K562 (cell line): ENCODE measurements around the gene ZBTB2. TPM values are rescaled to one million over a fixed set of nuclear protein-coding genes. Genes with fewer than 3 reads are reported as not detected.
A peak's percentile ranks its signal among the peaks of the same experiment; 100 is the strongest.

ENCODE experiments used
- ATAC-seq: fragments of 200-7000 bp; cut with Tn5 transposase; 3 replicates; pipeline ENCODE4 v1.9.1; 2020; ENCODE audit warnings: moderate library complexity
- BruUV-seq: library from RNA; stranded (reverse); fragments of 400-500 nt; replicated peaks from 2 replicates; lab custom pipeline; 2021; lab: Mats Ljungman, UMichigan
- CTCF ChIA-PET: fragments of 300-600 bp; formaldehyde crosslinking; extraction: SDS; loops from one replicate; lab custom pipeline; 2021; ENCODE audit warnings: low intra/inter-chr PET ratio; lab: Yijun Ruan, JAX
- POLR2A ChIA-PET: fragments of 300-600, 350-650 bp; sonication (Branson Sonifier 250); formaldehyde crosslinking; extraction: SDS; loops from one replicate; lab custom pipeline; 2021; ENCODE audit warnings: antibody characterized with exemption, inconsistent platforms; lab: Yijun Ruan, JAX
- DNase-seq, 4 experiments: peaks; one replicate each; pipeline versions ENCODE4 v3.0.0 to v3.0.0-alpha.2; 2011 to 2018; ENCODE audit warnings: low spot score in 3 of 4, mixed read lengths in 3 of 4; ENCODE audit errors: extremely low read depth in 1 of 4
- FAIRE-seq: peaks from 2 replicates; lab custom pipeline; 2011; peaks lifted over from hg19 to GRCh38; lab: Jason Lieb, UNC
- H2AFZ ChIP-seq: 2 replicates; pipeline ENCODE4 v1.6.0; 2011; ENCODE audit warnings: low read depth, low read length, control low read depth, inconsistent platforms
- H3K27ac ChIP-seq: fragments of 200-600 bp; 3 replicates; pipeline ENCODE4 v1.8.0; 2011; ENCODE audit warnings: low read depth, mild to moderate bottlenecking, control low read depth, inconsistent platforms, low read length, moderate library complexity, mixed read lengths; ENCODE audit errors: extremely low read depth
- H3K27me3 ChIP-seq, 2 experiments: fragments of 300-600 bp in 1 of 2; 2 replicates in 1 of 2; 3 replicates in 1 of 2; pipeline versions ENCODE4 v1.6.0 to v1.8.0; 2011; ENCODE audit warnings: inconsistent platforms in 2 of 2, low read length in 2 of 2, mild to moderate bottlenecking in 1 of 2, mixed read lengths in 1 of 2, moderate library complexity in 1 of 2; ENCODE audit not compliant: control insufficient read depth in 2 of 2, insufficient read depth in 2 of 2
- H3K36me3 ChIP-seq: fragments of 300-600 bp; 3 replicates; pipeline ENCODE4 v1.8.0; 2011; ENCODE audit warnings: mild to moderate bottlenecking, low read length, inconsistent platforms; ENCODE audit not compliant: control insufficient read depth, insufficient read depth
- H3K4me1 ChIP-seq, 2 experiments: fragments of 200-600 bp in 1 of 2; replicated peaks in 1 of 2; 2 replicates in 1 of 2; 3 replicates in 1 of 2; pipeline versions ENCODE4 v1.5.1 to v1.8.0; 2011; ENCODE audit warnings: inconsistent platforms in 2 of 2, low read length in 2 of 2, mild to moderate bottlenecking in 1 of 2, mixed read lengths in 1 of 2, moderate library complexity in 1 of 2; ENCODE audit not compliant: control insufficient read depth in 2 of 2, insufficient read depth in 2 of 2
- H3K4me2 ChIP-seq: 2 replicates; pipeline ENCODE4 v1.6.1; 2011; ENCODE audit warnings: low read length, control low read depth, inconsistent platforms, mixed read lengths; ENCODE audit not compliant: insufficient read depth
- H3K4me3 ChIP-seq: fragments of 200-600 bp; sonication (generic), shearing (Covaris generic); 2 replicates; pipeline ENCODE4 v1.5.1; 2016; ENCODE audit warnings: control low read depth, inconsistent platforms
- H3K79me2 ChIP-seq: fragments of 200-600 bp; 3 replicates; pipeline ENCODE4 v1.8.0; 2011; ENCODE audit warnings: low read length, inconsistent platforms; ENCODE audit not compliant: control insufficient read depth, insufficient read depth
- H3K9ac ChIP-seq, 2 experiments: 2 replicates each; pipeline versions ENCODE4 v1.6.0 to v1.6.1; 2011; ENCODE audit warnings: low read depth in 2 of 2, low read length in 2 of 2, control low read depth in 1 of 2, inconsistent platforms in 1 of 2, mild to moderate bottlenecking in 1 of 2, mixed read lengths in 1 of 2; ENCODE audit not compliant: insufficient read depth in 1 of 2
- H3K9me1 ChIP-seq: one replicate; pipeline ENCODE4 v1.6.0; 2011; ENCODE audit warnings: inconsistent platforms, mild to moderate bottlenecking, low read length, moderate library complexity; ENCODE audit not compliant: control insufficient read depth, insufficient read depth
- H3K9me3 ChIP-seq: replicated peaks from 2 replicates; pipeline ENCODE4 v1.5.1; 2011; ENCODE audit warnings: low read depth, low read length, inconsistent platforms; ENCODE audit not compliant: control insufficient read depth, insufficient read depth
- H4K20me1 ChIP-seq: replicated peaks from 2 replicates; pipeline ENCODE4 v1.6.1; 2011; ENCODE audit warnings: low read length, inconsistent platforms, mixed read lengths; ENCODE audit not compliant: control insufficient read depth, insufficient read depth
- CEBPG ChIP-seq, 3 experiments: fragments of 200-800 bp in 1 of 3; sonication (Bioruptor generic) in 1 of 3; sonication (generic) in 1 of 3; formaldehyde crosslinking in 1 of 3; IDR thresholded peaks in 2 of 3; conservative IDR thresholded peaks in 1 of 3; 2 replicates each; pipeline versions ENCODE4 v1.6.1 to v1.8.0; 2016 to 2022; ENCODE audit warnings: missing compliant biosample characterization in 2 of 3, missing genetic modification characterization in 2 of 3, mild to moderate bottlenecking in 1 of 3, missing genetic modification reagents in 1 of 3
- CREB1 ChIP-seq, 2 experiments: sonication (generic) in 1 of 2; formaldehyde crosslinking in 1 of 2; IDR thresholded peaks; 2 replicates each; pipeline versions ENCODE4 v1.6.1 to v1.8.0; 2012 to 2022; ENCODE audit warnings: inconsistent platforms in 1 of 2, mild to moderate bottlenecking in 1 of 2, missing genetic modification reagents in 1 of 2, moderate library complexity in 1 of 2
- HDAC8 ChIP-seq: fragments of 450-650 bp; IDR thresholded peaks from 2 replicates; pipeline ENCODE4 v1.6.1; 2016; ENCODE audit warnings: mild to moderate bottlenecking, missing genetic modification characterization, moderate library complexity, missing compliant biosample characterization
- MLLT1 ChIP-seq, 2 experiments: fragments of 450-650 bp; IDR thresholded peaks; 2 replicates each; pipeline ENCODE4 v1.6.1; 2016
- NCOA1 ChIP-seq: fragments of 450-650 bp; IDR thresholded peaks from 2 replicates; pipeline ENCODE4 v1.6.1; 2016; ENCODE audit warnings: low read depth
- NCOA4 ChIP-seq: fragments of 450-650 bp; IDR thresholded peaks from 2 replicates; pipeline ENCODE4 v1.6.1; 2018; ENCODE audit warnings: mild to moderate bottlenecking; ENCODE audit not compliant: partially characterized antibody
- NCOA6 ChIP-seq: fragments of 450-650 bp; IDR thresholded peaks from 2 replicates; pipeline ENCODE4 v1.6.1; 2017; ENCODE audit warnings: mild to moderate bottlenecking
- NFIC ChIP-seq: fragments of 450-650 bp; IDR thresholded peaks from 2 replicates; pipeline ENCODE4 v1.6.1; 2017; ENCODE audit warnings: mild to moderate bottlenecking, inconsistent platforms
- PML ChIP-seq: IDR thresholded peaks from 2 replicates; pipeline ENCODE4 v1.6.1; 2012; ENCODE audit warnings: low read length, inconsistent platforms
- WHSC1 ChIP-seq: IDR thresholded peaks from one replicate; pipeline ENCODE4 v1.6.1; 2012; ENCODE audit warnings: low read length, control low read depth, inconsistent platforms
- ZNF551 ChIP-seq: fragments of 250-450 bp; sonication (Bioruptor Pico); IDR thresholded peaks from 2 replicates; pipeline ENCODE4 v1.5.0; 2021; ENCODE audit warnings: mild to moderate bottlenecking, moderate library complexity
- WGBS: fragments of 100-300 bp; shearing (Covaris generic); methylation state at CpG from one replicate; pipeline ENCODE4 v1.1.6; 2016; ENCODE audit warnings: low coverage, mixed read lengths; ENCODE audit not compliant: insufficient coverage; ENCODE audit errors: missing lambda C conversion rate; 5-methylcytosine and 5-hydroxymethylcytosine counted together
- in situ Hi-C: fragments of 300-500 bp; cut with MboI; formaldehyde crosslinking; loops from 4 replicates; pipeline ENCODE4 v1.15.0; 2018; ENCODE audit warnings: inconsistent platforms, mixed read lengths
- intact Hi-C: fragments of 100-400 bp; cut with micrococcal nuclease; formaldehyde crosslinking; loops from 2 replicates; pipeline ENCODE4 v1.14.2; 2022
- polyA plus RNA-seq, 8 experiments: library from polyadenylated mRNA; depleted of rRNA in 4 of 8; stranded (reverse) in 5 of 8; unstranded in 3 of 8; fragments of >200 nt; fragmentation: Nextera tagmentation in 2 of 8; fragmentation: Illumina TruSeq in 1 of 8; extraction: Ambion mirVana in 2 of 8; extraction: Trizol in 1 of 8; gene quantifications; 2 replicates each; pipeline versions ENCODE4 v1.2.1 to v1.2.3, GENCODE V29; 2011 to 2014; ENCODE audit warnings: inconsistent platforms in 1 of 8, missing spikeins in 1 of 8
- total RNA-seq, 7 experiments: library from RNA; depleted of rRNA in 6 of 7; stranded (reverse); fragments of >200 nt in 6 of 7; fragmentation: Illumina TruSeq in 2 of 7; extraction: Trizol in 2 of 7; gene quantifications; 2 replicates each; pipeline versions ENCODE4 v1.2.1 to v1.2.3, GENCODE V29; 2011 to 2021; ENCODE audit warnings: low replicate concordance in 1 of 7
- TF ChIP-seq, protein P1 (sequence below): fragments of 250-450 bp; sonication (Bioruptor Pico); IDR thresholded peaks from 2 replicates; pipeline ENCODE4 v1.5.0; 2020; ENCODE audit warnings: mild to moderate bottlenecking, borderline replicate concordance
- TF ChIP-seq, protein P2 (sequence below): IDR thresholded peaks from 2 replicates; pipeline ENCODE4 v1.6.1; 2011; ENCODE audit warnings: borderline replicate concordance, low read depth, mild to moderate bottlenecking, moderate library complexity, low read length; ENCODE audit not compliant: insufficient read depth, poor library complexity, severe bottlenecking

The ZBTB2 gene
- total and polyA plus RNA-seq, 9 of the 15 experiments (the other 6 are each of a cell fraction or from before 2014, with no cell fraction given), result 5.1 to 26.2 (median 16.4) TPM

- TF ChIP-seq MLLT1 (IDR thresholded peaks at IDR 0.05), result peak in 1 of 2 experiments; percentile 49; a peak in 1 of 4 replicates
- 0 out of 2 replicates have a peak, but pooled peaks have one; percentile 13 for TF ChIP-seq CEBPG (CRISPR knock-in tag; IDR thresholded peaks at IDR 0.05)
- TF ChIP-seq CEBPG (tag; conservative IDR thresholded peaks at IDR 0.05 in 1 of 2, IDR thresholded peaks at IDR 0.05 in 1 of 2), result no peak
- TF ChIP-seq NCOA6, result 0 out of 2 replicates have a peak, but pooled peaks have one; percentile 16
Observed at GRCh38 chr6:151388997-151389617, 2.3 kb downstream of the ZBTB2 start (continued).

DNA sequence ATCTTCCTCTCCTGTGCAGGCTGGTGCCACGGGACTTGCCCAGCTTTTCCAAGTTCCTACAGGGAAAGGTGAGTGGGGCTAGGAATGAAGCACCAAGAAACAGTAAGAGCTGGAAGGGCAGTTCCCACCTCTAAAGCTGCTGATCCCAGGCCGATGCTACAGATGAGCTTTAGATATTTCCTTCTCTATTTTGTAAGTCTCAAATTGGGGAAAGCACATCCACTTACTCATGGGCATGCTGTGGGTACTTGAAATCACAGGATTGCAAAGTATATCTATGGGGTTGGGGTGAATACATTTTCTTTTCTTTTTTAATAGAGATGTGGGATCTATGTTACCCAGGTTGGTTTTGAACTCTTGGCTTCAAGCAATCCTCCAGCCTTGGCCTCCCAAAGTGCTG lies 3.1 kb downstream of the ZBTB2 start:
- FAIRE-seq (no peak), ATAC-seq (no peak), DNase-seq (no peak)
- Histone ChIP-seq H3K36me3 (peaks cover 24% of the 10 kb centered on the region), H3K4me3 (no peak overlapping the region), H3K4me2 (no peak overlapping the region), H2AFZ (no peak overlapping the region), H3K27me3 (no peaks in the 10 kb centered on the region), H3K9me1 (no peaks in the 10 kb centered on the region), H3K4me1 (peaks cover 10 to 27% of the 10 kb centered on the region in 2 experiments; a peak in 4 of 5 replicates), H3K9me3 (no peaks in the 10 kb centered on the region), H4K20me1 (peaks cover 10% of the 10 kb centered on the region; the same call in 1 of the 2 replicates), H3K9ac (no peak overlapping the region; a peak in 1 of 4 replicates), H3K27ac (no peak overlapping the region; the same call in 2 of the 3 replicates), H3K79me2 (peaks cover 77% of the 10 kb centered on the region)
- CTCF ChIA-PET, result no interaction called here
- BruUV-seq, result no TSS peak
- 98% methylated on average over 2 of the region's 2 CpGs for WGBS
- intact Hi-C loops (no loop called here), in situ Hi-C loops (no loop called here)
- POLR2A ChIA-PET, result interaction anchor here (0.6 to 3.0 kb wide), 3 partner anchors 10 to 64 kb away, joined by 3 to 18 read pairs (median 3); partner anchors contain the start of gene RMND1
- no peak for TF ChIP-seq PML
- TF ChIP-seq NCOA4, result no peak
- TF ChIP-seq, protein P1, sequence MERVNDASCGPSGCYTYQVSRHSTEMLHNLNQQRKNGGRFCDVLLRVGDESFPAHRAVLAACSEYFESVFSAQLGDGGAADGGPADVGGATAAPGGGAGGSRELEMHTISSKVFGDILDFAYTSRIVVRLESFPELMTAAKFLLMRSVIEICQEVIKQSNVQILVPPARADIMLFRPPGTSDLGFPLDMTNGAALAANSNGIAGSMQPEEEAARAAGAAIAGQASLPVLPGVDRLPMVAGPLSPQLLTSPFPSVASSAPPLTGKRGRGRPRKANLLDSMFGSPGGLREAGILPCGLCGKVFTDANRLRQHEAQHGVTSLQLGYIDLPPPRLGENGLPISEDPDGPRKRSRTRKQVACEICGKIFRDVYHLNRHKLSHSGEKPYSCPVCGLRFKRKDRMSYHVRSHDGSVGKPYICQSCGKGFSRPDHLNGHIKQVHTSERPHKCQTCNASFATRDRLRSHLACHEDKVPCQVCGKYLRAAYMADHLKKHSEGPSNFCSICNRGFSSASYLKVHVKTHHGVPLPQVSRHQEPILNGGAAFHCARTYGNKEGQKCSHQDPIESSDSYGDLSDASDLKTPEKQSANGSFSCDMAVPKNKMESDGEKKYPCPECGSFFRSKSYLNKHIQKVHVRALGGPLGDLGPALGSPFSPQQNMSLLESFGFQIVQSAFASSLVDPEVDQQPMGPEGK (CRISPR knock-in tag), result no peak
- no peak for TF ChIP-seq WHSC1
- no peak for TF ChIP-seq NCOA1
- TF ChIP-seq, protein P2, sequence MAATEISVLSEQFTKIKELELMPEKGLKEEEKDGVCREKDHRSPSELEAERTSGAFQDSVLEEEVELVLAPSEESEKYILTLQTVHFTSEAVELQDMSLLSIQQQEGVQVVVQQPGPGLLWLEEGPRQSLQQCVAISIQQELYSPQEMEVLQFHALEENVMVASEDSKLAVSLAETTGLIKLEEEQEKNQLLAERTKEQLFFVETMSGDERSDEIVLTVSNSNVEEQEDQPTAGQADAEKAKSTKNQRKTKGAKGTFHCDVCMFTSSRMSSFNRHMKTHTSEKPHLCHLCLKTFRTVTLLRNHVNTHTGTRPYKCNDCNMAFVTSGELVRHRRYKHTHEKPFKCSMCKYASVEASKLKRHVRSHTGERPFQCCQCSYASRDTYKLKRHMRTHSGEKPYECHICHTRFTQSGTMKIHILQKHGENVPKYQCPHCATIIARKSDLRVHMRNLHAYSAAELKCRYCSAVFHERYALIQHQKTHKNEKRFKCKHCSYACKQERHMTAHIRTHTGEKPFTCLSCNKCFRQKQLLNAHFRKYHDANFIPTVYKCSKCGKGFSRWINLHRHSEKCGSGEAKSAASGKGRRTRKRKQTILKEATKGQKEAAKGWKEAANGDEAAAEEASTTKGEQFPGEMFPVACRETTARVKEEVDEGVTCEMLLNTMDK, result no peak
- TF ChIP-seq HDAC8 (tag), result no peak
- TF ChIP-seq CREB1 (IDR thresholded peaks at IDR 0.05), result no peak
- no peak for TF ChIP-seq CREB1 (CRISPR knock-in tag; IDR thresholded peaks at IDR 0.05)
- no peak for TF ChIP-seq NFIC
- no peak for TF ChIP-seq ZNF551 (CRISPR knock-in tag)
